ENCODE results near the gene SEMA5B. TPM values are rescaled to one million over a fixed set of nuclear protein-coding genes. Genes with fewer than 3 reads are reported as not detected.
A peak's percentile ranks its signal among the peaks of the same experiment; 100 is the strongest.

SEMA5B gene
- total RNA-seq (ENCODE audit: low replicate concordance) = 0.50 and 12.8 TPM in 2 replicates
- long read RNA-seq = 0 reads

- H3K27me3 Mint-ChIP-seq = peaks cover 64% of the 10 kb centered on the region
- DNase-seq (ENCODE audit: extremely low spot score, unreplicated experiment) = peak; percentile 80
- H3K4me1 Mint-ChIP-seq (ENCODE audit: unreplicated experiment) = peaks cover 15% of the 10 kb centered on the region
- H3K9me3 Mint-ChIP-seq = no peaks in the 10 kb centered on the region
- TF ChIP-seq CTCF (conservative IDR thresholded peaks at IDR 0.05) = peak; percentile 64
- peak within 1 kb of the TSS; percentile 89 for H3K4me3 Mint-ChIP-seq
- peak within 1 kb of the TSS; percentile 24 for H3K27ac Mint-ChIP-seq
- no peaks in the 10 kb centered on the region for H3K36me3 Mint-ChIP-seq
Measured at GRCh38 chr3:123027292-123028232, at the start of gene SEMA5B. SEMA5B (minus strand) TSS chr3:123027763; CDS start chr3:122961263, 66,500 bp downstream.

GRCh38 chr3:123076496-123077418 lies 49.2 kb upstream of the SEMA5B start:
- Mint-ChIP-seq H3K36me3 (peaks cover 4% of the 10 kb centered on the region), H3K9me3 (no peaks in the 10 kb centered on the region), H3K27ac (peak overlapping the region; percentile 36), H3K4me1 (ENCODE audit: unreplicated experiment) (peaks cover 30% of the 10 kb centered on the region), H3K4me3 (no peak overlapping the region), H3K27me3 (no peaks in the 10 kb centered on the region)
- DNase-seq (ENCODE audit: extremely low spot score, unreplicated experiment) = no peak
- no peak for TF ChIP-seq CTCF (conservative IDR thresholded peaks at IDR 0.05)

- H3K36me3 Mint-ChIP-seq = peaks cover 4% of the 10 kb centered on the region
- H3K27ac Mint-ChIP-seq = no peak overlapping the region
- TF ChIP-seq CTCF (conservative IDR thresholded peaks at IDR 0.05) = no peak
- H3K4me3 Mint-ChIP-seq = no peak overlapping the region
- H3K9me3 Mint-ChIP-seq = no peaks in the 10 kb centered on the region
- peaks cover 33% of the 10 kb centered on the region for H3K4me1 Mint-ChIP-seq (ENCODE audit: unreplicated experiment)
- no peaks in the 10 kb centered on the region for H3K27me3 Mint-ChIP-seq
- DNase-seq (ENCODE audit: extremely low spot score, unreplicated experiment) = no peak
Measured at GRCh38 chr3:123076112-123076495, 48.5 kb upstream of the SEMA5B start.

GRCh38 chr3:123075359-123075758 lies 47.8 kb upstream of the SEMA5B start:
- DNase-seq (ENCODE audit: extremely low spot score, unreplicated experiment) = no peak
- peaks cover 4% of the 10 kb centered on the region for H3K36me3 Mint-ChIP-seq
- no peaks in the 10 kb centered on the region for H3K27me3 Mint-ChIP-seq
- H3K4me1 Mint-ChIP-seq (ENCODE audit: unreplicated experiment) = peaks cover 34% of the 10 kb centered on the region
- no peaks in the 10 kb centered on the region for H3K9me3 Mint-ChIP-seq
- no peak overlapping the region for H3K27ac Mint-ChIP-seq
- no peak for TF ChIP-seq CTCF (conservative IDR thresholded peaks at IDR 0.05)
- no peak overlapping the region for H3K4me3 Mint-ChIP-seq

GRCh38 chr3:123072564-123072963 lies 45.0 kb upstream of the SEMA5B start:
- H3K4me1 Mint-ChIP-seq (ENCODE audit: unreplicated experiment) = peaks cover 45% of the 10 kb centered on the region
- H3K4me3 Mint-ChIP-seq = no peak overlapping the region
- H3K9me3 Mint-ChIP-seq = no peaks in the 10 kb centered on the region
- no peaks in the 10 kb centered on the region for H3K27me3 Mint-ChIP-seq
- no peak overlapping the region for H3K27ac Mint-ChIP-seq
- DNase-seq (ENCODE audit: extremely low spot score, unreplicated experiment) = no peak
- no peak for TF ChIP-seq CTCF (conservative IDR thresholded peaks at IDR 0.05)
- peaks cover 4% of the 10 kb centered on the region for H3K36me3 Mint-ChIP-seq

All from type B pancreatic cell (in vitro differentiated cells).